ENCODE results near the gene SSBP2. TPM values are rescaled to one million over a fixed set of nuclear protein-coding genes. Genes with fewer than 3 reads are reported as not detected.

The SSBP2 gene
- total RNA-seq, 1 experiment from 2014 or later = 5.2 TPM

DNA sequence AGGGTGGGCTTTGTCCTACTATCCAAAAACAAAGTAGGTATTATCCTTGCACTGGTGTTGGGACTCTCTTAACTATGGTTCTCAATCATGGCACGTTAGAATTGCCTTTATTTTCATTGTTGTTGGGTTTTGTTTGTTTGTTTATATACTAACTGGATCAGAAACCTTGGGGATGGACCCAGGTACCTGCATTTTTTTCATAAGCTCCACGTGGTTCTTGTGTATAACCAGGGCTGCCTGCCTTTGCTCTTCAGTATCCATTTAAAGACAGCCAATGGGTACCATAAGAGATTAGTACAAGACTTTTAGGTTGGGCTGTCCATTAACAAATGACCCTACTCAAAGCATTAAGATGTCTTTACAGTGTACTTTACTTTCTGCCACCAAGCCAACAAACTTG is 2.5 kb upstream of the SSBP2 start:
- CTCF ChIA-PET = interaction anchor here (1.3 to 2.6 kb wide), 2 partner anchors 103 to 411 kb away, joined by 4 to 8 read pairs; no protein-coding TSS in a partner anchor
- RAD21 ChIA-PET (ENCODE audit: low non-redundant PET in 1 of 2, low total read pairs in 2 of 2, uncharacterized antibody in 2 of 2, unreplicated experiment in 2 of 2) = no interaction called here
- Histone ChIP-seq H3K4me1 (ENCODE audit: control insufficient read depth in 1 of 2, insufficient read depth in 2 of 2, low read length in 2 of 2) (peaks cover 13 to 22% of the 10 kb centered on the region in 2 experiments), H3K79me2 (ENCODE audit: insufficient read depth, low read length) (no peaks in the 10 kb centered on the region), H2AFZ (ENCODE audit: low read depth, low read length, poor library complexity, severe bottlenecking) (no peak overlapping the region), H3K9me3 (ENCODE audit: control insufficient read depth in 1 of 2, insufficient read depth in 1 of 2, low read depth in 1 of 2, low read length in 2 of 2) (no peaks in the 10 kb centered on the region), H3K27me3 (ENCODE audit: insufficient read depth, low read length) (peaks cover 13% of the 10 kb centered on the region), H3K4me3 (replicated peaks in 1 of 2; ENCODE audit: low read depth in 1 of 2, low read length in 2 of 2) (no peak overlapping the region), H3K36me3 (ENCODE audit: control insufficient read depth in 1 of 2, insufficient read depth in 2 of 2, low read length in 2 of 2) (no peaks in the 10 kb centered on the region), H3K9me2 (ENCODE audit: insufficient read depth) (no peaks in the 10 kb centered on the region), H3K27ac (ENCODE audit: low read depth, low read length) (no peak overlapping the region), H3K9ac (ENCODE audit: low read length) (no peak overlapping the region), H3K4me2 (ENCODE audit: low read length) (no peak overlapping the region), H4K20me1 (ENCODE audit: insufficient read depth) (no peaks in the 10 kb centered on the region)
- POLR2A ChIA-PET = no interaction called here
- no peak for DNase-seq (ENCODE audit: low read depth, low spot score)
- no peak for ATAC-seq
- intact Hi-C loops (cut with micrococcal nuclease) = loop anchor here (10.0 kb wide), 1 partner anchor 221 kb away; the partner anchor contains the start of gene ATG10
- no peak for TF ChIP-seq ZNF274 (IDR thresholded peaks at IDR 0.05; ENCODE audit: low read depth, low read length)
- no peak for TF ChIP-seq POLR2AphosphoS5 (IDR thresholded peaks at IDR 0.05; ENCODE audit: low read depth, low read length)
- TF ChIP-seq SP1 (IDR thresholded peaks at IDR 0.05; ENCODE audit: low read depth) = no peak
- no peak for TF ChIP-seq POLR2A (IDR thresholded peaks at IDR 0.05; ENCODE audit: borderline replicate concordance, extremely low read depth, insufficient read depth, insufficient read length)
- TF ChIP-seq MAX (IDR thresholded peaks at IDR 0.05) = no peak
- no peak for TF ChIP-seq SIN3A (IDR thresholded peaks at IDR 0.05; ENCODE audit: low read depth)
- TF ChIP-seq JUND (IDR thresholded peaks at IDR 0.05) = no peak
- TF ChIP-seq TCF7L2 (IDR thresholded peaks at IDR 0.05; ENCODE audit: borderline replicate concordance, extremely low read depth, insufficient read depth, insufficient read length) = no peak
- TF ChIP-seq EZH2phosphoT487 (IDR thresholded peaks at IDR 0.05; ENCODE audit: borderline replicate concordance) = no peak
- no peak for TF ChIP-seq RAD21 (IDR thresholded peaks at IDR 0.05; ENCODE audit: low read depth)
- no peak for TF ChIP-seq CBX3 (IDR thresholded peaks at IDR 0.05; ENCODE audit: low read depth)
- no TSS peak for BruUV-seq (replicated peaks)

DNA sequence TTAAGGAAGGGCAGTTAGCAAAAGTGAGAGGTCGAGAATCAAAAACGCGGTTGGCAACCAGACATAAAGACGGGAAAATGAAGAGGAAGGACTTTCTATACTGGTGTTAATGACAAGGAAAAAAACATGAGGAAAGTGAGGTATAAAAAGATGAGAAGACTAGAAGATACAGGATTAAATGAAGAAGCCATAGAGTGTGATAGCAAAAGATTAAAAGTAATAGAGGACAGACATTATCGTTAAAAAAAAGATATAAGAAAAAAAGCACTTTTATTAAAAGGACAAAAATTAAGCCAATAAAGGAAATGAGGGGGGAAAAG is 1.7 kb upstream of the SSBP2 start:
- peak overlapping the region; percentile 75; the same call in 1 of the 2 replicates for H3K4me2 ChIP-seq (ENCODE audit: low read length)
- no peaks in the 10 kb centered on the region for H4K20me1 ChIP-seq (ENCODE audit: insufficient read depth)
- H3K79me2 ChIP-seq (ENCODE audit: insufficient read depth, low read length) = no peaks in the 10 kb centered on the region
- DNase-seq (ENCODE audit: low read depth, low spot score) (no peak), ATAC-seq (no peak)
- peaks cover 13 to 22% of the 10 kb centered on the region in 2 experiments for H3K4me1 ChIP-seq (ENCODE audit: control insufficient read depth in 1 of 2, insufficient read depth in 2 of 2, low read length in 2 of 2)
- no peak overlapping the region for H3K4me3 ChIP-seq (replicated peaks in 1 of 2; ENCODE audit: low read depth in 1 of 2, low read length in 2 of 2)
- intact Hi-C loops (cut with micrococcal nuclease) = loop anchor here (10.0 kb wide), 1 partner anchor 222 kb away; the partner anchor contains the start of gene ATG10
- no peak overlapping the region for H2AFZ ChIP-seq (ENCODE audit: low read depth, low read length, poor library complexity, severe bottlenecking)
- no peaks in the 10 kb centered on the region for H3K9me3 ChIP-seq (ENCODE audit: control insufficient read depth in 1 of 2, insufficient read depth in 1 of 2, low read depth in 1 of 2, low read length in 2 of 2)
- TF ChIP-seq SP1 (IDR thresholded peaks at IDR 0.05; ENCODE audit: low read depth) (no peak), POLR2AphosphoS5 (IDR thresholded peaks at IDR 0.05; ENCODE audit: low read depth, low read length) (no peak), EZH2 (IDR thresholded peaks at IDR 0.05) (no peak), ZNF274 (IDR thresholded peaks at IDR 0.05; ENCODE audit: low read depth, low read length) (no peak), MAX (IDR thresholded peaks at IDR 0.05) (no peak), RAD21 (IDR thresholded peaks at IDR 0.05; ENCODE audit: low read depth) (no peak), FOSL1 (IDR thresholded peaks at IDR 0.05; ENCODE audit: low read depth) (no peak)
- H3K36me3 ChIP-seq (ENCODE audit: control insufficient read depth in 1 of 2, insufficient read depth in 2 of 2, low read length in 2 of 2) = no peaks in the 10 kb centered on the region
- BruUV-seq (replicated peaks) = no TSS peak
- RAD21 ChIA-PET (ENCODE audit: low non-redundant PET in 1 of 2, low total read pairs in 2 of 2, uncharacterized antibody in 2 of 2, unreplicated experiment in 2 of 2) = no interaction called here
- POLR2A ChIA-PET = interaction anchor here (1.8 to 2.6 kb wide), 2 partner anchors 96 to 98 kb away, joined by 5 to 10 read pairs; no protein-coding TSS in a partner anchor
- H3K9me2 ChIP-seq (ENCODE audit: insufficient read depth) = no peaks in the 10 kb centered on the region
- no peak overlapping the region for H3K9ac ChIP-seq (ENCODE audit: low read length)
- no peak overlapping the region for H3K27ac ChIP-seq (ENCODE audit: low read depth, low read length)
- CTCF ChIA-PET = no interaction called here
- H3K27me3 ChIP-seq (ENCODE audit: insufficient read depth, low read length) = peaks cover 21% of the 10 kb centered on the region

Data from HCT116 (cell line).